Right lobe of liver (tissue), 4 donors: ENCODE data around the gene KATNIP.

Experiments used
- CTCF ChIP-seq, 4 donors: fragments of 200-600 bp in 3 of 4; fragments of 450-650 bp in 1 of 4; IDR thresholded peaks; one replicate each; pipeline versions ENCODE4 v1.5.1 to v1.8.0; 2016 to 2022; ENCODE audit warnings: antibody characterized with exemption in 4 of 4, mild to moderate bottlenecking in 2 of 4
- POLR2A ChIP-seq: fragments of 450-650 bp; IDR thresholded peaks from one replicate; pipeline ENCODE4 v1.6.1; 2017; ENCODE audit warnings: antibody characterized with exemption, mild to moderate bottlenecking
- donor health status: DM: no; HTN: no; CAD: no.
- donor health status: DM: no; HTN: no; CAD: no.
- donor health status: DM: no; HTN: yes; CAD: no.

- TF ChIP-seq POLR2A (no peak), CTCF (IDR thresholded peaks at IDR 0.05) (no peak)
These were observed 32.3 kb upstream of the KATNIP start for GRCh38 chr16:27517664-27518063.
